Sigmoid colon (tissue), 4 donors: Measurements from ENCODE around the gene TMEM182.

Experiments used
- POLR2AphosphoS5 ChIP-seq, 4 donors: sonication (generic); formaldehyde crosslinking; IDR thresholded peaks; one replicate each; pipeline ENCODE4 v1.6.1; 2017; ENCODE audit warnings: antibody characterized with exemption in 4 of 4
- TF ChIP-seq, protein P1 (sequence below), 4 experiments: fragments of 450-650 bp in 3 of 4; fragments of 200-600 bp in 1 of 4; IDR thresholded peaks; one replicate each; pipeline ENCODE4 v1.5.1; 2016 to 2019; ENCODE audit warnings: antibody characterized with exemption in 4 of 4, mild to moderate bottlenecking in 3 of 4, moderate library complexity in 2 of 4

DNA sequence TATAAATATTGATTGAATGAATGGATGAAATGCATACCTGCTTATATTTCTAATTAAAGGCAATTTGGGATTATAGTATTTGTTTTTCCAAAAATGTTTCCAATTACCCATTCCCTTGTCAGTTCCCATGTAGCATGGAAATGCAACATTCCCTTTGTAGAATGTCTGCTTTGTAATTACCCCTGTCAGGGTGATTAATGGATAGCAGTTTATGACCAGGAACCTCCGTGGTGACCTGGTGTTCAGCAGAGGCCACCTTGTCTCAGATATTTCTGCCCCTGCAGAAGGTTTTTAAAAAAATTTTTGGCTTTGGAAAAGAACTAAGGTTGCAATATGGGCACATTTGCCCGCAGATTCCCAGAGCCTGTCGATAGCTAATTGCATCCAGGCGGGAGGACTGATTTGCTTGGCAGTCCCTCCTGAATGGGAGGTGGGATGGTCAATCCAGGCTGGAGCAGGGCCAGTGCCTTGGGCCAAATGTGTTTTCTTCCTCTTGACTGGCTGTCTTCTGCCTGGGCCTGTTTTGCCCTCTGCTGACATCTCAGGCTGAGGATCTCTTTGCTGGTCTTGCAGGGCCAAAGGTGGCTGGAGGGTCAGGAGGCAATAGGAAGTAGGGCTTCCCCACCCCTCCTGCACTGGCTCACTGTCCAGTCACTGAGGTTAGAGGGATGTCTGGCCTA, 82.1 kb downstream of the TMEM182 start:
- TF ChIP-seq POLR2AphosphoS5 (IDR thresholded peaks at IDR 0.05): no peak
- TF ChIP-seq, protein P1, sequence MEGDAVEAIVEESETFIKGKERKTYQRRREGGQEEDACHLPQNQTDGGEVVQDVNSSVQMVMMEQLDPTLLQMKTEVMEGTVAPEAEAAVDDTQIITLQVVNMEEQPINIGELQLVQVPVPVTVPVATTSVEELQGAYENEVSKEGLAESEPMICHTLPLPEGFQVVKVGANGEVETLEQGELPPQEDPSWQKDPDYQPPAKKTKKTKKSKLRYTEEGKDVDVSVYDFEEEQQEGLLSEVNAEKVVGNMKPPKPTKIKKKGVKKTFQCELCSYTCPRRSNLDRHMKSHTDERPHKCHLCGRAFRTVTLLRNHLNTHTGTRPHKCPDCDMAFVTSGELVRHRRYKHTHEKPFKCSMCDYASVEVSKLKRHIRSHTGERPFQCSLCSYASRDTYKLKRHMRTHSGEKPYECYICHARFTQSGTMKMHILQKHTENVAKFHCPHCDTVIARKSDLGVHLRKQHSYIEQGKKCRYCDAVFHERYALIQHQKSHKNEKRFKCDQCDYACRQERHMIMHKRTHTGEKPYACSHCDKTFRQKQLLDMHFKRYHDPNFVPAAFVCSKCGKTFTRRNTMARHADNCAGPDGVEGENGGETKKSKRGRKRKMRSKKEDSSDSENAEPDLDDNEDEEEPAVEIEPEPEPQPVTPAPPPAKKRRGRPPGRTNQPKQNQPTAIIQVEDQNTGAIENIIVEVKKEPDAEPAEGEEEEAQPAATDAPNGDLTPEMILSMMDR (IDR thresholded peaks at IDR 0.05): no peak
